CD1c-positive myeloid dendritic cell (primary cell): ENCODE data around the gene COA5.

Source experiments
- DNase-seq: peaks from one replicate; pipeline ENCODE4 v3.0.0-alpha.2; 2016; ENCODE audit errors: extremely low spot score

COA5 gene

GRCh38 chr2:98571796-98572195 is 36.5 kb downstream of the COA5 start:
- no peak for DNase-seq

GRCh38 chr2:98571121-98571701 is 37.1 kb downstream of the COA5 start:
- DNase-seq = no peak

- no peak for DNase-seq
Measured at GRCh38 chr2:98570356-98570755, 38.0 kb downstream of the COA5 start.

DNA sequence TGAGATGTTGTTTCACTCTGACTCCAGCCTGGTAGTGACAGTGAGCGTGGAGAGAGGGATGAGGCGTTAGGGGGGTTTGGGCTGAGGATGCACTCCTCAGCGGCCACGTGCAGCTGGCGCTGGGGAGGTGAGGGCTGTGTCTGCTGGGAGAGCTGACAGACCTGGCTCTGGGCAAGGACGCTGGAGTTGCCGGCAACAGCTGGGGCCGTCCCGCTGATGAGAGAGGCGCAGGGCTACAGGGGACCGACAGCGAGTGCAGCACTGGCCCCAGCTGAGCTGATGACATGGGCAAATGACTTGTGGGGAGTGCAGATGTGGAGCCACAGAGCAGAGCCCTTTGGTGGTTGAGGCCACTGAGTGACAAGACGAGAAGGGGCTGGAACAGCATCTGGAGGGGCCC is 38.4 kb downstream of the COA5 start:
- DNase-seq = no peak

DNA sequence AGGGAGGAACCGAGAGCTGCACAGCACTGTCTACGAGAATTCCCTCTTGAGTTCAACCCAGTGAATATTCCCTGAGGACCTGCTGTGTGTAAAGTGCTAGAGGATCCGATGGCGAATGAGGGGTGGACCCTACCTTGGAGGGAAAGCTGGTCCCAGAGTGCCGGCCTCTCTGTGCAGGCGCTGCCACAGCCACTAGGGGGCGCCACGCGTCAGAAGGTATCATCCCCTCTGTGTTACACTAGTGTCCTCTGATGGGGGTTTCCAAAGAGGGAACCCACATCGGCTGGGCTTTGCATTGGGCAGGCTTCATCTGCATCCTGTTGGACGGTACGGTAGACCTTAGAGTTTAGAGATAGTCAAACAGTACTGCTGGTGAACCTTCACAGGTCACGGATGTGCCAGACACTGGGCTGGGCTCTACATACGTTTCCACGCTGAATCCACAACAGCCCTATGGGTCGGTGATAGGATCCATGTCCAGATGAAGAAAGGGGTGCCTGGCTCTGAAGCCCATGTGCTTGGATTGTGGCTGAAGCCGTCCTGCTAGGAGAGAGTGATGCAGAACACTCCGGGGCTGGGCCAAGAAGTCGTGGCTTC is 39.0 kb downstream of the COA5 start:
- peak; percentile 56 for DNase-seq

DNA sequence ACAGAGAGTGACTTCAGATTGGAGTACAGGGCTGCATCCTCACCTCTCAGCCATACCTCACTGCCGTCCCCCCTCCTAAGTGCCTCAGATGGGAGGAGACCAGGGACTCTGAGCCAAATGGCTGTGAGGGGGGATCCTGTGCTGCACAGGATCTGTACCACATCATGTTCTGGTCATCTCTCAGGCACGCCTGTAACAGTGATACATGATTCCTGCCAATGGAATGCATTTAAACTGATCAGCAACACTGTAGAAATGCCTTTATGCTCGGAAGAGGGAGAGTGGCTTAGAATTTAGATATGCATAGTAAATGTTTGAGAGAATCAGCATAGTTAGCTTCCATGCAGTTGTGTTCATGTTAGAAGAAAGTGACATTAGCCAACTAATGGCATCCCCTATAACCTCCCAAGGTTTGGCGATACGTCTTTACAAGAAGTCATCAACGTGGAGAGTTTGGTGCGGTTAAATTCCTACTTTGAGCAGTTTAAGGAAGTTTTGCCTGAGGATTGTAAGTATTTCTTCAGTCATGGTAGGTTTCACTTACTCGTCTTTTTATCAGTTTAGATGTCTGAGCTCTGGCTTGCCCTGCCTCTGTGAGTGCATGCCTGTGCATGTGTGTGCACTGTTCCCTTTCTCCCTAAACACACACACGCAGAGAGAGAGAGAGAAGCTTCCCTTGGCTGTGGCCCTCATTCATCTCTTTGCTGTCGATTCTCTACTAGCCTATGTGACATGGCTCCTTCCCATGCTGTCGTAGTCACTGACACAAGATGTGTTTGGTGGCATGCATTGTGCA is 40.0 kb downstream of the COA5 start:
- DNase-seq = no peak

GRCh38 chr2:98565941-98566340 is 42.4 kb downstream of the COA5 start:
- no peak for DNase-seq

DNA sequence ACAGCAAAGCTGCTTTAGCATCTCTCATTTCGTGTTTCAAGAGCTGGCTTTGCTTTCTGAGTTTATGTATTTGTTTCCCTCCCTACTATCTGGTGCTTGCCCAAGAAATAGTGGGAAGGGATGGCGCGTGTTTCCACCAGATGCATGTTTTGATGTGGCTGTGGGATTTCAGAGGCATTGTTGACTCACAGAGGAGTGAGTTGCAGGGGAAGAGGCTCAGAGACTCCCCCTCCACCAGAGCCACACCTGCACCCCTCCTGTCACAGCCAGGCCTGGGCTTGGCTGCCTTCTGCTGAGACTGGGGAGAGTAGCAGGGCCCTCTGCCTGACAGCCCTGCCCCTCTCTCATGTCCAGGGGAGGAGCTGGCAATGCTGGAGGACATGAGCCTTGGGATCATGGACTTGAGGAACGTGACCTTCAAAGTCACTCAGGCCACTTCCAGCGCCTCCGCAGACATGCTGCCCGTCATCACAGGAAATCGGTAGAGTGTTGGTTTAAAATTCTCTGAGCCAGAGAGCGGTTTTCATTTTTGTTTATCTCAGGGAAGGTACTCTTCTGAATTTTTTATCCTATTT is 42.9 kb downstream of the COA5 start:
- no peak for DNase-seq

GRCh38 chr2:98564541-98565132 is 43.7 kb downstream of the COA5 start:
- DNase-seq = no peak

DNA sequence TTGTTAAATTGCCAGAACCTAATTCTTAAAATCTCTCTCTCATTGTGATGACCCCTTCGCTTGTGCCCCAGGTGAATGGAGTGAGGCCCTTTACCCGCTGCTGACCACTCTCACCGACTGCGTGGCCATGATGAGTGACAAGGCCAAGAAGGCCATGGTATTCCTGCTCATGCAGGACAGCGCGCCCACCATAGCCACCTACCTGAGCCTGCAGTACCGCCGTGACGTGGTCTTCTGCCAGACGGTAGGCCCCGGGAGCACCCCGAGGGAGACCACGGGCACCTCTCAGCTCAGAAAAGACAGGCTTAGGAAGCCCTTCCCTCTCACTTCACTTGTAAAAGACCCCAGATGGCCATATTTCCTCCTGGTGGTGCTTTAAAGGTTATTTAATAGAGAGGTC is 44.9 kb downstream of the COA5 start:
- no peak for DNase-seq

DNA sequence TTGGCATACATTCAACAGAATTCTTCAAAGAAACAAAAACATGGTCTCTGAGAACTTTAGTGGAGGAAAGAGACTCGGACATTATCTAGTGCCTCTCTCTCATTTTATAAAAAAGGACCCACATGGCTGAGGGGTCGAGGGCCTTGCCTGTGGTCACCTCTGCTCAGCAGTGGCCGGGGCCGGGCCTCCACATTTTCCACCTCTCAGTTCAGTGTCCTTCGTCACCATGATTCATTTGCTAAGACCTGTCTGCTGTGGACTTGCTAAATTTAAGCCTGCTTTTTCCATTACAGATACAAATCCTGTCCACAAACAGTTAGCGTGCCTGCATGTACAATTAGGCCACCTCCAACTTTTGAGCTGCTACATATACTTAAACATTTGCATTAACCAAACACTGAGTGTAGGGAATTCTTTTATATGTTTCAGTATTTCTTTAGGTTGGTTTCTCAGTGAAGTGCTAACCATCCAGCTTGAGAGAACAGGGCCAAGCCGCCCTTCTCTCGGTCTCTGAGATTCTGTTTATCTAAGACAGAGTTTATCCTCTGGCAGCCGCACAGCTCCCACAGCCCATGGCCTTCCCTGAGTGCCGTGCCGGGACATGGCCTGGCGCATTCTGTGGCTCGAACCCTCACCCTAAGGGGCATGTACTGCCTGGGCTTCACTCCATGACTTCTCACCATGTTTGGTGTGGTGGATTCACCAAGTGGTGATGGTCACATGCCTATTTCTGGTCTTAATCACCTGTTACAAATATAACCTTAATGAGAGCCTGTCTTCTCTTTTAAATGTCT is 46.2 kb downstream of the COA5 start:
- DNase-seq = no peak

DNA sequence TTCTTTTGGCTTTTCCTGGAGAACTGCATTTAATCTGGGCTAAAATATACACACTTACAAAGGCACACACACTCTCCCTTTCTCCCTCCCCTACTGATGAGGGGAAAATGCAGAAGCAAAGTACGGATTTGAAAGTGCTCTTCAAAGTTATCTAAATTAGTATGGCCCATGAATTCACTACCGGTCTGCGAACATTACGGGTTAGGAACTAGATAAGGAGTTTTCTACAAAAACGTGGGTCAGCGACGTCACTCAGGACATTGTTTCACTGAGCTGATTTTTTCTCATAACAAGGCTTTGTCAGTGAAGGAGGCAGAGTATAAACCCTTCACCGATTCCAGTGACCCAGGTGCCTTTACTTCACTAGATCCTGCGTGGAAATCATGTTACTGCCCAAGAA is 47.3 kb downstream of the COA5 start:
- no peak for DNase-seq

DNA sequence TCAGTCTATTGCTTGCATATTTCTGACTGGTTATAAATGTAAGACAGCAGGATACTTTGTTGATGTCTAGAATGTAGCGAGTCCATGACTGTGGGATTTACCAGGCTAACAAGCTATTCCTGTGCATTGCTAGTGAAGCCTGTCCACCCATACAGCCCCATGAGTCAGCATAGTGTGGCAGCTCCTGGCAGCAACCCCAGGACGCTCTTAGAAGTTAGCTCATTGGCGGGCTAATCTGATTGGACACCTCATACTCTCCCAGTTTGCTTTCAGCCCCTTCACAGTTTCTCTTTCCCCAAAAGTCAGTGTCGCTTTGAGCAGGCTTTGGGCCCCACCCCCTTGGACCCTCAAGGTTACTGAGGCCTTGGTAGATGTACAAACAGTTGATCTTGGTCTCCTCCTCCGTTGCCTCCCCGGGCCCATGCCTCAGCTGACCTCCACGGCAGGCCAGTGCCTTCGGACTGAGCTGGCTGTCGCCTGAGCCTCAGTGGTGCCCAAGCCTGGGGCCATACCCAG is 48.0 kb downstream of the COA5 start:
- DNase-seq = no peak

DNA sequence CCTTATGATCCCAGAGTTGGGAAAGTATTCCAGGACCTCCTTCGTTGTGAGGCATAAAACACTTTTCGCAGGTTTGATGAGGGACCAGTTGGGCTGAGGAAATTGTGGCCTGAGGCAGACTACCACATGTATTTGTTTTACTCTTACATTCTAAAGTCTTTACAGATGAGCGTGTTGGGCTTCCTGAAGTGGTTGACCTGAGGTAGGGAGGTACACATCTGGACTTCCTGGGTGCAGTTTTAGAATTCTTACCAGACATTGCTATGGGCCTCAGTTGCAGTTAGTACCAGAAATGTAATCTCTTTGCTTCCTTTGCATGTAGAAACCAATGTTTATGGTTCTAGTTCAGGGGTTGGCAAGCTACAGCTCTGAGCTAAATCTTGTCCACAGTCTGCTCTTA is 48.7 kb downstream of the COA5 start:
- no peak for DNase-seq

- DNase-seq = no peak
Measured at GRCh38 chr2:98558852-98559530, 49.3 kb downstream of the COA5 start.

- peak; percentile 3 for DNase-seq
Measured at GRCh38 chr2:98556344-98557033, 51.8 kb downstream of the COA5 start.

DNA sequence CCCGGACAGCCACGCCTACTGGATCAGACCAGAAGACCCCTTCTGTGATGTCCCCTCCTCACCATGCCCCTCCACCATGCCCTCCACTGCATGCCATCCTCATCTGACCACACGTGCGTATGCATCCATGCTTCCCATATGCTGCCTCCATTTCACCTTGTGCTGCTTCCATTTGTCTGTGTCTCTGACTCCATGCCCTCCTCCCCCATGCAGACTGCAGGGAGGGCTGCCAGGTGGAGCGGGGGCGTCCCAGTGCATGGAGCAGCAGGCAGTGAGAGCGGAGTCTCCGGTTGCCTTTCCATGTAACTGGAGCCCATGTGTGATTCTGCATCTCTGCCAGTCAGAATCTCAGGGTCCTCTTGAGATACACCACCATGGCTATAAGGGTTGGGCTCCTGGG is 52.6 kb downstream of the COA5 start:
- no peak for DNase-seq

GRCh38 chr2:98554116-98554861 is 54.0 kb downstream of the COA5 start:
- no peak for DNase-seq

DNA sequence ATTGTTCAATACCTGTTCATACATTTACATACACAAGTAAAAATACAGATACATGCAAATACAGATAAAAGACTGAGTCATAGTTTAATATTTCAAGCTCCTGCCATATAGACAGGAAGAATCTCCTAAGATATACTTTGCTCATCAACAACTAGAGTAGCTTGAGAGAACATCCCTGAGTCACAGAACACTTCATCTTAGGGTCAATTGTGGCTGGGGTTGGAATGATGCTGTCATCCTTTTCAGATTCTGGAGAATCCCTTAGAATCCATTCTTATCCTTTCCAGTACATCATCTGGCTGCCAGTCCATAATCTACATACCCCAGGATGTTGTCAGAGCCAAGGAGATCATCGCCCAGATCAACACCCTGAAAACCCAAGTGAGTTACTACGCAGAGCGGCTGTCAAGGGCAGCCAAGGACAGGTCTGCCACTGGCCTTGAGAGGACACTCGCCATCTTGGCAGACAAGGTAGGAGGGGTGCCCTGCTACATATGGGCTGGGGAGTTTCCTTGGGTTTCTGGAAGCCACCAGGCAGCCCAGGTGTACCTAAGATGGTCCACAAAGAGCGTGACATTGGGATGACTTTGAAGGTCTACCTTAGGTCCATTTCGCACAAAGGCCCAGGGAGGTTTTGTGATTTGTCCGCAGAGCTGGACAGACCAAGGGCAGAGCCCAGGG is 55.7 kb downstream of the COA5 start:
- DNase-seq = no peak
